CD4-positive, alpha-beta T cell treated with Interleukin-10 for 1 hour (primary cell): ENCODE data around the gene PRR23E.

Experiments
- DNase-seq: peaks from one replicate; pipeline ENCODE4 v3.0.0-alpha.2; 2020

The PRR23E gene

GRCh38 chr3:127185962-127186674 lies 6.8 kb upstream of the PRR23E start:
- DNase-seq = no peak

GRCh38 chr3:127187316-127187715 lies 5.6 kb upstream of the PRR23E start:
- no peak for DNase-seq

GRCh38 chr3:127193341-127193740 lies 410 bp downstream of the PRR23E start:
- DNase-seq = no peak

GRCh38 chr3:127193775-127194174 lies 844 bp downstream of the PRR23E start:
- DNase-seq = no peak

- no peak for DNase-seq
Measured at GRCh38 chr3:127194601-127195187, 1.8 kb downstream of the PRR23E start.

DNA sequence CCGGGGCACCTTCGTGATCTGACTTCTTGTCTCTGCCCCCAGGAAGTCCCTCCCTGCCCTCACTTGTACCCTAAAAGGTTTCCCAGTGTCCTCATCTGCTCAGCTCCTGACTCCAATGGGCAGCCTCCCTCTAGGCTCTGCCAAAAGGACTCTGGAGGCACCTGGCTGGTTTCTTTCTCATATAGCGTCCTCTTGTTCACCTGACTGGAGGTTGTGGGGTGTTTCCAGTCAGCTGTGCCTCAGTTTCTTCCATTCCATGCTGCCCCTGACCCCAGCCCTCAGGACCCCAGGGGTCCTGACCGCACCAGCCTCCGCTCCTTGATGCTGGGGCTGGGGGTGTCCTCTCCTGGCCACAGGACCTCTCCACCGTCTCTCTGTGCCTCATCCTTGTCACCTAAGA lies 2.5 kb downstream of the PRR23E start:
- no peak for DNase-seq

DNA sequence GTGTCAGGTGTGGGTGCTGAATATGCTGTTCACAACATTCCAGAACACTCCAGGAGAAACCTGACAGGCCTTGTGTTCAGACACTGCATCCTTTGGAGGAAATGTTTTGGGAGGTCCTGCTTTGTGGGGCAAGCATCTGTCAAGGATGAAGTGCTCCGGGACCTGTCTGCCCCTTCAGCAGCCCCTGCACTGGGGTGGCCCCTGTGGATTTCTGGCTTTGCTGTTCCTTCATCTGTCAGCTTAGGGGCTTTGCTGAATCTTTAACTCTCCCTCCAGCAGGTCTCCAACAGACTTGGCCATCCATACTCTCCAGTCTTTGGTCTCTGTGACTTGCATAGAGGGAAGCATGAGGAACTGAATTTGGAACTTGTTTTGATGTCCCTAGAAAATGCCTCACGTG lies 3.1 kb downstream of the PRR23E start:
- no peak for DNase-seq

DNA sequence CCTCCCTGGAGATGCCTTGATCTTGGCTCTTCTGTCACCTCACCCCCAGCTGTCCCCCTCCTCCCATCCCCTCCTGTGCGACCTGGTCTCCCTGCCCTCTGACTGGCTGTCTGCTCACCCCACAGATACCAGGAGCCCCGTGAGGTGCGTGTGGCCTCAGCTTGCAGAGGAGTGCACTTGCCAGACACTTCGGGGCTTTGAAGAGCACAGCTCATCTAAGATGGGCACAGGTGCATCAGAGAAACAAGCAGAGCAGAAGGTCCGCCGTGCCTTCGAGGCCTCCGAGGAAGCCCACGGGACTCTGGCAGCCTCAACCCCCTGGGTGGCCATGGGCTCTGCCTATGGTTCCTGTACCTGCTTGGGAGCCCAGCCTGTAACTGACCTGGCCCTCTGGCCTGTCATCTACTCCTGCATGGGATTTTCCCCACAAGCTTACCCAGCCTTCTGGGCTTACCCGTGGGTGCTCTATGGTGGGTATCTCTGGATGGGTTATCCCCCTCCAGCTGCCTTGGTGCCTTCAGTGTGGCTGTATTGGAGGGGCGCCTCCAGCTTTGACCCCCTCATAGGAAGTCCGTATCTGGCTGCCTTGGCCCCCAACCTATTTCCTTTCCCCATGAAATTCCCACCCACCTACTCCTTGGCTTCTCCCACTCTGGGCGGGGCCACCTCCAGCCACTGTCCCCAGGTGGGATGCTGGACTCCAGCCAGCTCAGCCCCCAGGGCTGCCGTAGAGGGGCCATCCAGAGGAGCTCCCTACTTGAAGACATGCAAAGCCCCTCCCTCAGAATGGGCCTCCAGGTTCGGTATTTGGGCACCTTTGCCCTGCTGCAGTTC lies 3.8 kb downstream of the PRR23E start:
- no peak for DNase-seq

- DNase-seq = no peak
Measured at GRCh38 chr3:127197300-127198189, 4.6 kb downstream of the PRR23E start.

DNA sequence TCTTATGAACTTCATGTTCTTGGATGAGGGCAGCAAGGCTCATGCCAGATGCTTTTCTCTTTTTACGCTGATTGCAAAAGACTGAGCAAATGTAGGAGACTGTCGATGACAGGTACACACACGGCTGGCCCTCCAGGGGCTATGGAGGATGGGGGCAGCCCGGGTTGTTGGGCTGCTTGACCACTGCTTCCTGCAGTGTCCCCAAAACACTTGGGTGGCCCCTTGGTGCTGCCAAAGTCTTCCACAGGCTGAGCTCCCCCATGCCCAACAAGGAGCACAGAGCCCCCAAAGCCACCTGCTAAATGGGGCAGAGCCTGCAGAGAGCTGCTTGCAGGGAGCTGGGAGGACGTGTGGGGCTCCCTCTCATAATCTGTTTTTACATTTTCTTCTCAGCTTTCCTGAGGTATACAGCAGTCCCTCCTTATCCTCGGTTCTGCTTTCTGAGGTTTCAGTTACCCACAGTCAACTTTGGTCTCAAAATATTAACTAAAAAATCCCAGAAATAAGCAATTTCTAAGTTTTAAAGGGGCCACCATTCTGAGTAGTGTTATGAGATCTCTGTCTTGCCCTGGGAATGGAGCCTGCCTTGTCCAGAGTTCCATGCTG lies 7.3 kb downstream of the PRR23E start:
- DNase-seq = no peak

GRCh38 chr3:127203024-127203423 lies 10.1 kb downstream of the PRR23E start:
- no peak for DNase-seq

DNA sequence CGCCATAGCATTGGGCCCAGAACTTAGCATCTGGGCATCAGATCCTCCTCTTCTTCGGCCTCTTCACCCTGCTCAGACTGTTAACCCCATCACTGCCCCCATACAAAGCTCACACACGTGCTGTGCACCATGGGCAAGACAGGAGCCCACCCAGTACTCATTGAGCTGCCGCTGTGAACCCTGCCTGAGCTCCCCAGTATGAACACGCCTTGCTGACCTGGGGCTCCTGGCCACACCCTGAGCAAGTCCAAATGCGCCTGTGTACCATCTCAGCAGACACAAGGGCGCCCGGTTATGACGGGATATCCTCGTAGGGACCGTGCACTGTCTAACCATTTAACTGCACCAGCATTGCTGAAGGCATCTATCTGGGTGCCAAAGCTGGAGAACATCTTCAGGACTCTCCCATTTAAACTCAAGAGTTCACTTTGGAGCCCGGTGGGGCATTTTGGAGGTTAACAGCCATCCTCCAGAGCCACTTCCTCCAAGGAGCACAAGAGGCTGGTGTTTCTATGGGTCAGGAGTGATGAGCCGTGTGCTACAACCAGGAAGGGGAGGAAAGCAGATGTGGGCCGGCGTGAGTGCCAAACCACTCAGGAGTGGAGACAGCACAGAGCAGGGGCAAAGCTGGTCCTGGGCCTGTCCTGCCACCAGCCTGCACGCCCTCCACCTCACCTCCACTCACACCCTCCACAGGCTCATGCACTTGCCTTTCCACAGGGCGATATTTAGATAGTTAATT lies 12.1 kb downstream of the PRR23E start:
- no peak for DNase-seq

- DNase-seq = no peak
Measured at GRCh38 chr3:127206154-127206553, 13.2 kb downstream of the PRR23E start.

DNA sequence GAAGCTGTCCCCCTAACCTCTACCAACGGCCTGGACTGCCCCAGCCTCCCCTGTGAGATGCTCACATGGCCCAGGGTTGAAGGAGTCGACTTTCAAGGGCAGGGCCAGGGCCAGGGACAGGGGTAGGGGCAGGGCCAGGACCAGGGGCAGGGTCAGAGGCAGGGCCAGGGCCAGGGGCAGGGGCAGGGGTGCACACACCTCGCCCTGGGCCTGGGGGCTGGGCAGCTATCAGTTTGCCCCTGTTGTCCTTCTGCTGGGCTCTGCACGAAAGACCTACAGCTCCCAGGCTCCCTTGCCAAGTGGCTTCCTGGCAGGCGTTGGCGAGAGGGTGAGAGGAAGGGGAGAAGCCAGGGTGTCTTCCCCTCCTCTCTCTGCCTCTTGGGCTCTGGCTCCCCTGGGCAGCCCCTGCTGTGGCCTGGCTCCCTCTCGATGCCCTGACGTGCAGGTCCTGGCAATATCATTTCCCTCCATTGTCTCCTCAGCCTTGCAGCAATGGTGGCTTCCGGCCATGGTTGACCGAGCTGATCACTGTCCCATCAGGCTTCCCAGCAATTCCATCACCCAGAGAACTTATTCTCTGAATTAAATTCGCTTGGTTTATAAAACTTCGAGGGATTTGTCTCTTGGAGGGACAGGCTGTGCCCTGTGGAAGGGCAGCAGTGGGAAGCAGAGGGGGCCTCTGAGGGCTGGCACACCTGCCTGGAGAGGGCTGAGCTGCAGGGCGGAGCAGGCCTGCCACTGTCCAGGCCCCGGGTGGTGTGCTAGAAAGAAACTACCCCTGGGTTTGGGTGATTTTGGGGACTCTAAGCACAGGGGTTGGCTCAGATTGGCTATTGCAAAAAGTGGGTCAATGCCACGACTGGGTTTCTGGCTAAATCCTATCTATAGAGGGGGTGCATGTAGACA lies 13.9 kb downstream of the PRR23E start:
- DNase-seq = no peak

DNA sequence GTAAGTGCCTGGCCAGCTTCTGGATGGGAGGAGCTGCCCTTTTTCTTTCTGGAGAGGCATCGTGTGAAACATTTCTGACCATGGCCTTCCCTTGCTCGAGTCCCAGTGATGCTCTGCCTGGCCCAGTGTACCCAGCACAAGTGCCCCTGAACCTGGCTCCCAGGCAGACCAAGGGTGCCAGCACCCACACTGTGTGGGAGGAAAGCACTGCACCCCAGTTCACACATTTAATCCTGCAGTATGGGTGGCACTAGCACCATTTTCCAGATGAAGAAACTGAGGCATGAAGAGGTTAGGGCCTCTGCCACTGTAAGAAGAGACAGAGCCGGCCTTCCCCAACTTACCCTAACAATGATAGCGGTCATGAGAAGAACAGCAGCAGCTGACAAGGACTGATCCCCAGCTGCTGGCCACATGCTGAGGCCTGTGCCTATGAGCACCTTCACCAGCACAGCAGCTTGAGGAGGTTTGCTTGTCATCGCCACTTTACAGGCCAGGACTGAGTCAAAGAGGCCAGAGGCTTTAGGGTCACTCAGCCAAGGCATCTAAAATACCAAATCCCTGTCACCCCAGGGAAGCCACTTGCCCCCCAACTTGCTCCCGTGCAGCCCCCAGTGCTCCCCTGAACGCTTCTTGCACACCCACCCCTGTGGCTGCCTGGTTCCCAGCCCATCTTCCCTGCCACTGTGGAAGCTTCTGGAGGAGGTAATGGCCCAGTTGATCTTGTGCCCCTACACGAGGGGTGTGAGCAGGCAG lies 15.0 kb downstream of the PRR23E start:
- no peak for DNase-seq

GRCh38 chr3:127208483-127209100 lies 15.7 kb downstream of the PRR23E start:
- DNase-seq = no peak

DNA sequence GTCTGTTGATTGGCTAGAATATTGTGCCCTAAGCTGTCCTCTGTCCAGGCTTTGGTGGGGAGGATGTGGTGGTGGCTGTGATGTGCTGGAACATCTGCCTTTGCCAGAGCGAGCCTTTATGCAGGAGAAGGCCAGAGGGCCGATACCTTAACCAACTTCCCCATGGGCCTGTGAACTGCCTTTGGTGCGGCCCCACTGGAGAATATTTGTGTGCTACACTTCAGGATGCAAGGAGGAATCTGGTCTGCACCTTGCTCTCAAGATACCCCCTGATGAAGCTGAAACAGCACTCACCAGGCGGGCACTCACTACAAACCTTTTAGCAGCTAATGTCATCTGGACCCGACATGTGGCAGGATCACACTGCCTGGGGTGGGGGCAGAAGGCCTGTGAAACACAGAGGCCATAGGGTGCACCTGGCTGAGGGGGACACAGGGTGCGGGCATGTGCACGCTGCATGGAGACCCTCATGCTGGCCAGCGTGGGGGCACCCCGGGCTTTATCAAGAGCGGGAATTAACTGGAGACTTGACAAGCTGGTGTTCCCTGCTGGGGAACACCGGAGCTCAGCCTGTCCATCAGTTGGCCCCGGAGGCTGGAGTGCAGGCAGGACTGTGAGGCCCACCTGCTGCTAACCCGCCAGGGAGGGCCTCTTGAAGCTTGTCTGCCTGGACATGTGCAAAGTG lies 16.4 kb downstream of the PRR23E start:
- DNase-seq = no peak

DNA sequence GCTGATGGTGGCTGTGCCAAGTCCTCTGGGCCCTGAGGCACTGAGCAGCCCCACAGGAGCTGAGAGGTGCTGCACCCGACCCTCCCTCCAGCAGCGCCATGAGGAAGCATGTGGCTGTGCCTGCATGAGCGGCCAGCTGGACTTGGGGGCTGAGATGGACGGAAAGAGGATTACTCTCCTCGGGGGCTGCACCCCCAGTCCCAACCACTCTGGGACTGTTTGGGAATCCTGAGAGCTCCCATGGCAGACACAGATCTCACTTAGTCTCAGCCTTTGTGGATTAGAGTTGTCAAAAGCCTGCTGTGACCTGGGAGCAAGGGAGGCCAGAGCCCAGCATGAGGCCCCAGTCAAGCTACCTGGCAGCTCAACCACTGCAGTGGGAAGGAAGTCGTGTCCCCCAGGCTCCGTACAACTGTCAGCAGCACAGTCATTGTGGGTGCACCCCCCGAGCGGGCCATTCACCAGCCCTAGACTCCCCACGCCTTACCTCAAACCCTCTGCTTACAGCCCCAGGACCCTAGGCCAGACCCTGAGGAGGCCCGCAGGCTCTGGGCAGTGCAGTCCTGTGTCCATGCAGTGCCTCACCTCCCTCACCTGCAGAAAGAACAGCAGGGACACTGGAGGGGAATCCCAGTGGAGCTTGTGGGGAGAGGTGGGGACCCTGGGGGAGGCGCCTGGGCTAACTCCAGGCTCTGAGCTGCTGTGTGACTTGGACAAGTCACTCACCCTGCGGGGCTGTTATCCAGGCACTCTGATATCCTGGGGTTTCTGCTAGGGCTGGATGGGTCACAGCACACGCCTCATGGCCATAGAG lies 17.1 kb downstream of the PRR23E start:
- no peak for DNase-seq
